ENCODE results near the gene DDX3Y.
A peak's percentile ranks its signal among the peaks of the same experiment; 100 is the strongest.

The DDX3Y gene

GRCh38 chrY:12904618-12905516 lies at the start of gene DDX3Y:
DDX3Y (plus strand) TSS chrY:12904868; CDS start chrY:12904937, 69 bp downstream.
- peak in 1 of 2 donors; percentile 75 for DNase-seq (ENCODE audit: extremely low read depth in 1 of 2, low read depth in 1 of 2)

GRCh38 chrY:12855791-12856275 lies 48.8 kb upstream of the DDX3Y start:
- DNase-seq (ENCODE audit: extremely low read depth in 1 of 2, low read depth in 1 of 2), result no peak

- DNase-seq (ENCODE audit: extremely low read depth in 1 of 2, low read depth in 1 of 2), result no peak
Measured at GRCh38 chrY:12867960-12868359, 36.7 kb upstream of the DDX3Y start.

- DNase-seq (ENCODE audit: extremely low read depth in 1 of 2, low read depth in 1 of 2), result no peak
Measured at GRCh38 chrY:12896973-12897372, 7.7 kb upstream of the DDX3Y start.

GRCh38 chrY:12898604-12899003 lies 6.1 kb upstream of the DDX3Y start:
- no peak for DNase-seq (ENCODE audit: extremely low read depth in 1 of 2, low read depth in 1 of 2)

GRCh38 chrY:12905517-12905872 lies 827 bp downstream of the DDX3Y start:
- peak in 1 of 2 donors; percentile 56 for DNase-seq (ENCODE audit: extremely low read depth in 1 of 2, low read depth in 1 of 2)

- DNase-seq (ENCODE audit: extremely low read depth in 1 of 2, low read depth in 1 of 2), result no peak
Measured at GRCh38 chrY:12905895-12906294, 1.2 kb downstream of the DDX3Y start.

GRCh38 chrY:12913541-12913940 lies 8.9 kb downstream of the DDX3Y start:
- no peak for DNase-seq (ENCODE audit: extremely low read depth in 1 of 2, low read depth in 1 of 2)

GRCh38 chrY:12928043-12928442 lies 23.4 kb downstream of the DDX3Y start:
- no peak for DNase-seq (ENCODE audit: extremely low read depth in 1 of 2, low read depth in 1 of 2)

GRCh38 chrY:12941725-12942687 lies 37.3 kb downstream of the DDX3Y start:
- no peak for DNase-seq (ENCODE audit: extremely low read depth in 1 of 2, low read depth in 1 of 2)

All from stimulated activated CD8-positive, alpha-beta memory T cell treated with anti-CD3 and anti-CD28 coated beads, Interleukin-7, amount 100 ng/mL, for 48 hours (primary cell).